Lower lobe of right lung (tissue), 2 donors: ENCODE data around the gene DCAF4. TPM values are rescaled to one million over a fixed set of nuclear protein-coding genes. Genes with fewer than 3 reads are reported as not detected.

Experiments used
- ATAC-seq, 2 donors: fragments of 200-7000 bp; cut with Tn5 transposase; one replicate each; pipeline ENCODE4 v1.9.1; 2020 to 2022; ENCODE audit warnings: mild to moderate bottlenecking in 2 of 2, moderate library complexity in 2 of 2
- DNase-seq: peaks from one replicate; pipeline ENCODE4 v3.0.0-alpha.2; 2020
- H3K27ac ChIP-seq: fragments of 200-600 bp; one replicate; pipeline ENCODE4 v1.8.0; 2022
- H3K27me3 ChIP-seq: fragments of 200-600 bp; one replicate; pipeline ENCODE4 v1.8.0; 2022; ENCODE audit warnings: low read depth
- H3K36me3 ChIP-seq: fragments of 200-600 bp; one replicate; pipeline ENCODE4 v1.8.0; 2022; ENCODE audit warnings: mild to moderate bottlenecking
- H3K4me1 ChIP-seq: fragments of 200-600 bp; one replicate; pipeline ENCODE4 v1.8.0; 2022
- H3K4me3 ChIP-seq: fragments of 200-600 bp; one replicate; pipeline ENCODE4 v1.8.0; 2022; ENCODE audit warnings: mild to moderate bottlenecking
- H3K9me3 ChIP-seq: fragments of 200-600 bp; one replicate; pipeline ENCODE4 v1.8.0; 2022
- intact Hi-C: fragments of 100-400 bp; cut with DNase I; formaldehyde crosslinking; loops from one replicate; pipeline ENCODE4 v1.11.0; 2022
- total RNA-seq: library from RNA; stranded (reverse); fragmentation: NEBNext Ultra II Directional; extraction: Animal tissue kit (Norgen Biotek cat#: 25700); gene quantifications from one replicate; pipeline ENCODE4 v1.2.1, GENCODE V29; 2021
- TF ChIP-seq, protein P1 (sequence below): fragments of 200-600 bp; IDR thresholded peaks from one replicate; pipeline ENCODE4 v1.8.0; 2022; ENCODE audit warnings: antibody characterized with exemption, mild to moderate bottlenecking
- donor health status: DM: no; HTN: yes; CAD: no; lungs with severe emphysema.

Gene DCAF4
- total RNA-seq, 1 donor from 2014 or later, result 19.5 TPM

DNA sequence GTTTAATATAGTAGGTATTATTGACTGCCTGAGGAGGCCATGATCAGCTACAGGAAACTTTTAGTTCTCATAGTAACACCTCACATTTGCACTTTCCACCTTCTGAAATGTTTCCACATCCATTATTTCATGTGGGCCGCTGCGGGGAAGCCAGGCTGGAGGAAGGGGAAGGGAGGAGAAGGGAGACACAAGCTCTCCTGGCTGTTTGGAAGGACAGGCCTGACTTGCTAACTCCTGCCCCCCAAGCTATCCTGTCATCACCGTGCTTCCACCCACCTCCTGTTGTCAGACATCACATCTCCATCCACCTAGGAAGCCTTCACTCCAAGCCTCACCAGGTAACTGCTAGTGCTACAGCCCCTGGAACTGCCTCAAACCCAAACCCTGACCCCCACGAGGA is 41.9 kb upstream of the DCAF4 start:
- H3K9me3 ChIP-seq, result no peaks in the 10 kb centered on the region
- no peak for DNase-seq
- H3K27ac ChIP-seq, result no peak overlapping the region
- H3K36me3 ChIP-seq, result no peaks in the 10 kb centered on the region
- intact Hi-C loops, result no loop called here
- no peaks in the 10 kb centered on the region for H3K4me1 ChIP-seq
- no peaks in the 10 kb centered on the region for H3K27me3 ChIP-seq
- ATAC-seq, result no peak
- TF ChIP-seq, protein P1, sequence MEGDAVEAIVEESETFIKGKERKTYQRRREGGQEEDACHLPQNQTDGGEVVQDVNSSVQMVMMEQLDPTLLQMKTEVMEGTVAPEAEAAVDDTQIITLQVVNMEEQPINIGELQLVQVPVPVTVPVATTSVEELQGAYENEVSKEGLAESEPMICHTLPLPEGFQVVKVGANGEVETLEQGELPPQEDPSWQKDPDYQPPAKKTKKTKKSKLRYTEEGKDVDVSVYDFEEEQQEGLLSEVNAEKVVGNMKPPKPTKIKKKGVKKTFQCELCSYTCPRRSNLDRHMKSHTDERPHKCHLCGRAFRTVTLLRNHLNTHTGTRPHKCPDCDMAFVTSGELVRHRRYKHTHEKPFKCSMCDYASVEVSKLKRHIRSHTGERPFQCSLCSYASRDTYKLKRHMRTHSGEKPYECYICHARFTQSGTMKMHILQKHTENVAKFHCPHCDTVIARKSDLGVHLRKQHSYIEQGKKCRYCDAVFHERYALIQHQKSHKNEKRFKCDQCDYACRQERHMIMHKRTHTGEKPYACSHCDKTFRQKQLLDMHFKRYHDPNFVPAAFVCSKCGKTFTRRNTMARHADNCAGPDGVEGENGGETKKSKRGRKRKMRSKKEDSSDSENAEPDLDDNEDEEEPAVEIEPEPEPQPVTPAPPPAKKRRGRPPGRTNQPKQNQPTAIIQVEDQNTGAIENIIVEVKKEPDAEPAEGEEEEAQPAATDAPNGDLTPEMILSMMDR, result no peak
- H3K4me3 ChIP-seq, result no peak overlapping the region

DNA sequence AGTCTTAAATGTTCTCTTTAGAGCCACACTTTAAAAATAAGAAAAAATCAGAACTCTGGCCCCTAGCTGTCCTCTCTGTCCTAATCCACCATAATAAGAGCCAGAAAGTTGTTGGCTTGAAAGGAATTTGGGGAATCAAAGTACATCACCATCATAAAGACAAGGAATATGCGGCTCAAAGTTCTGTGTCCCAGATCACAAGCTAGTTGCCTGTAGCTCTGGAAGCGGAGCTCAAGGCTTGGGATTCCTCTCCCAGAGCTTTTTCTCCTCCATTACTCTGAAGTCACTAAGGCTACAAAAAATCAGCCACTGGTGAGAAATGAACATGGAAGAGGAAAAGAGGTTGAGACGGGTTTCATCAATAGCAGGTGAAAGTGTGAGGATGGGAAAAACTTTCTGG is 38.8 kb upstream of the DCAF4 start:
- Histone ChIP-seq H3K4me3 (no peak overlapping the region), H3K9me3 (no peaks in the 10 kb centered on the region), H3K27me3 (peaks cover 22% of the 10 kb centered on the region), H3K27ac (no peak overlapping the region), H3K36me3 (no peaks in the 10 kb centered on the region), H3K4me1 (peaks cover 11% of the 10 kb centered on the region)
- intact Hi-C loops, result no loop called here
- TF ChIP-seq, protein P1, result no peak
- ATAC-seq (no peak), DNase-seq (no peak)

DNA sequence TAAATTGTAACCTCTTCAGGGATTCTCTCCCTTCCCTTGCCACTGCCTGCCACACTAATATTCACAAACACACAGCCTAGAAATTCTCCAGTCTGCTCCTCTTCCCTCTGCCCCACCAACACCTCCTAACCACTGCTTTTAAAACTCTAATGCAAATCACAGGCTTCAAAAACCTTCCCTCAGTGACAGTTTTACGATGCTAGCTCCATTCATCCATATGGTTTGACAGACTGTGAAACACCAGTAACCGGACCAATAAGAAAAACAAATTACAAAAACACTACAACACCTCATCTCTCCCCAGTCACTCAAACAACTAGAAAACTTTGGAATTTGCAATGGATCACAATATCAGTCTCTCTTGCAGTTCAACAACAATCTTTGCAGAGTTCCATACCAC is 38.1 kb upstream of the DCAF4 start:
- Histone ChIP-seq H3K4me1 (peaks cover 18% of the 10 kb centered on the region), H3K36me3 (no peaks in the 10 kb centered on the region), H3K9me3 (no peaks in the 10 kb centered on the region), H3K4me3 (no peak overlapping the region), H3K27ac (no peak overlapping the region), H3K27me3 (peaks cover 27% of the 10 kb centered on the region)
- TF ChIP-seq, protein P1, result no peak
- intact Hi-C loops, result no loop called here
- DNase-seq (no peak), ATAC-seq (no peak)

DNA sequence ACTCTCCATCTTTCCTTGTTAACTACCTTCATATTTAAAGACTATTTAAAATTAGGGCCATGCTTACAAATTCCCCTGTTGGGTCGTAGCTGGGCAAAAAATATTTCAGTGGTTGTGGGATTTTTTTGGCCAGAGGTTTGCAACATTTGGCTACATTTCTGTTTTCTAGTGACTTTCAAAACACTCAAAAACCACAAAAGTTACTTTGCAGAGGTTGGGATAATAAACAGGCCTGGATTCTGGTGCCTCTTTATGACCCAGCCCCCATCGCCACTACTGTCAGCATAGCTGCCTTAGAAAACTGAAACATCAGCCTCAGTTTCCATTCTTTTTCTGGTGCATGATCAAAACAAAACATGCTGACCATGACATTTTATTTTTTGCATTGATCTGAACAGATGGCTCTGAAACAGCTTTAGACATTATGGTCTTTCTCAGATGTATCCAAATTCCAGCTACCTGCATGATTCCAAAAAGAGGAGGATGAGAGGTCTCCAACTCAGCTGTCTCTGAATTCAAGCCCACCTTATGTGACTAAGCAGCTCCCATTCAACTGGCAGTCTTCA is 37.5 kb upstream of the DCAF4 start:
- TF ChIP-seq, protein P1, result no peak
- H3K36me3 ChIP-seq, result no peaks in the 10 kb centered on the region
- no peak for ATAC-seq
- no peak overlapping the region for H3K27ac ChIP-seq
- intact Hi-C loops, result no loop called here
- peaks cover 18% of the 10 kb centered on the region for H3K4me1 ChIP-seq
- no peak for DNase-seq
- no peaks in the 10 kb centered on the region for H3K9me3 ChIP-seq
- peaks cover 29% of the 10 kb centered on the region for H3K27me3 ChIP-seq
- H3K4me3 ChIP-seq, result no peak overlapping the region

DNA sequence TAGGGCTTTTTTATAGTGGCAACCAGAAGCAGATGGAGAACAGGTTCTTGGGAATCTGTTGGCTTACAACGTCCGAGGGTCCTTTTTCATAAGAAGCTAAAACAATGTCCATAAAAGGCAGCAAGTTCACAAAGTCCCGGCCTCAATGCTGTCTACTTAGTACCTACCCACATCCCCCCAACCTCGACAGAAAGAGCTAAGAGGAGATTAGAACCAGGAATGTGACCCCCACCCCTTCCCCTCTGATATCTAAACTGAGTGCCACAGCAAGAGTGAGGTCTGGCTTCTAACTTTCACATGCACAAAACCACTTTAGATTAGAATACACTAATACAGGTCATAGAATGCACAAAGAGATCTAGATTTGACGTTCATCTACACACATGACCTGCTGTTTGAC is 36.9 kb upstream of the DCAF4 start:
- H3K9me3 ChIP-seq, result no peaks in the 10 kb centered on the region
- TF ChIP-seq, protein P1, result no peak
- peaks cover 29% of the 10 kb centered on the region for H3K27me3 ChIP-seq
- peaks cover 19% of the 10 kb centered on the region for H3K4me1 ChIP-seq
- no peaks in the 10 kb centered on the region for H3K36me3 ChIP-seq
- DNase-seq, result no peak
- intact Hi-C loops, result no loop called here
- no peak for ATAC-seq
- H3K27ac ChIP-seq, result no peak overlapping the region
- H3K4me3 ChIP-seq, result no peak overlapping the region
